GM18526 (cell line): ENCODE results near the gene APOBEC3B.
A peak's percentile ranks its signal among the peaks of the same experiment; 100 is the strongest.

Experiments used
- POLR2A ChIP-seq: IDR thresholded peaks from 3 replicates; pipeline ENCODE4 v1.6.1; 2011; ENCODE audit not compliant: insufficient read length; ENCODE audit errors: extremely low read depth

The APOBEC3B gene

GRCh38 chr22:38947321-38948140, 34.6 kb upstream of the APOBEC3B start:
- TF ChIP-seq POLR2A, result no peak

- TF ChIP-seq POLR2A, result no peak
Measured at GRCh38 chr22:38948181-38948940, 33.8 kb upstream of the APOBEC3B start.

GRCh38 chr22:38949889-38950405, 32.2 kb upstream of the APOBEC3B start:
- TF ChIP-seq POLR2A, result no peak

GRCh38 chr22:38950527-38951295, 31.4 kb upstream of the APOBEC3B start:
- no peak for TF ChIP-seq POLR2A

GRCh38 chr22:38951734-38952133, 30.4 kb upstream of the APOBEC3B start:
- TF ChIP-seq POLR2A, result no peak

- TF ChIP-seq POLR2A, result no peak
Measured at GRCh38 chr22:38952281-38952993, 29.7 kb upstream of the APOBEC3B start.

GRCh38 chr22:38953091-38953490, 29.1 kb upstream of the APOBEC3B start:
- no peak for TF ChIP-seq POLR2A

- peak; percentile 53 for TF ChIP-seq POLR2A
Measured at GRCh38 chr22:38953577-38954413, 28.4 kb upstream of the APOBEC3B start.

- TF ChIP-seq POLR2A, result no peak
Measured at GRCh38 chr22:38954414-38955043, 27.6 kb upstream of the APOBEC3B start.

- no peak for TF ChIP-seq POLR2A
Measured at GRCh38 chr22:38955250-38955905, 26.8 kb upstream of the APOBEC3B start.

GRCh38 chr22:38955926-38956325, 26.2 kb upstream of the APOBEC3B start:
- TF ChIP-seq POLR2A, result no peak

GRCh38 chr22:38956551-38956950, 25.6 kb upstream of the APOBEC3B start:
- TF ChIP-seq POLR2A, result no peak
